HepG2 (cell line): Measurements from ENCODE around the gene MRPL38. TPM values are rescaled to one million over a fixed set of nuclear protein-coding genes. Genes with fewer than 3 reads are reported as not detected.

ENCODE experiments used
- ARNT ChIP-seq: fragments of 450-650 bp; IDR thresholded peaks from 2 replicates; pipeline ENCODE4 v1.6.1; 2017
- ATF6 ChIP-seq: sonication (generic); formaldehyde crosslinking; conservative IDR thresholded peaks from 2 replicates; pipeline ENCODE4 v1.4.0; 2020; ENCODE audit warnings: missing genetic modification reagents
- ELK4 ChIP-seq: sonication (generic); formaldehyde crosslinking; IDR thresholded peaks from 2 replicates; pipeline ENCODE4 v1.9.0; 2021; ENCODE audit warnings: missing genetic modification reagents, borderline replicate concordance
- GMEB1 ChIP-seq: sonication (generic); formaldehyde crosslinking; IDR thresholded peaks from 2 replicates; pipeline ENCODE4 v1.5.1; 2020; ENCODE audit warnings: missing genetic modification reagents, mild to moderate bottlenecking, borderline replicate concordance
- GRHL1 ChIP-seq: sonication (generic); formaldehyde crosslinking; conservative IDR thresholded peaks from 2 replicates; pipeline ENCODE4 v1.8.0; 2022; ENCODE audit warnings: missing genetic modification reagents
- IRF2 ChIP-seq: IDR thresholded peaks from 2 replicates; pipeline ENCODE4 v1.6.1; 2018; ENCODE audit warnings: missing genetic modification reagents, missing compliant biosample characterization
- MLXIP ChIP-seq: sonication (generic); formaldehyde crosslinking; IDR thresholded peaks from 2 replicates; pipeline ENCODE4 v1.9.0; 2021; ENCODE audit warnings: missing genetic modification reagents, borderline replicate concordance
- MXD3 ChIP-seq: IDR thresholded peaks from 2 replicates; pipeline ENCODE4 v1.6.1; 2016; ENCODE audit warnings: mild to moderate bottlenecking, missing biosample characterization, missing genetic modification reagents
- NCOA5 ChIP-seq: sonication (generic); formaldehyde crosslinking; IDR thresholded peaks from 2 replicates; pipeline ENCODE4 v1.4.0; 2020; ENCODE audit warnings: missing genetic modification reagents
- PHF20 ChIP-seq: sonication (generic); formaldehyde crosslinking; IDR thresholded peaks from 2 replicates; pipeline ENCODE4 v1.5.0; 2020; ENCODE audit warnings: mild to moderate bottlenecking, missing genetic modification reagents
- SP2 ChIP-seq: sonication (generic); formaldehyde crosslinking; IDR thresholded peaks from 2 replicates; pipeline ENCODE4 v1.5.1; 2020; ENCODE audit warnings: mild to moderate bottlenecking, missing genetic modification reagents
- ZBTB49 ChIP-seq: sonication (generic); formaldehyde crosslinking; IDR thresholded peaks from 2 replicates; pipeline ENCODE4 v1.4.0; 2020; ENCODE audit warnings: missing genetic modification reagents, borderline replicate concordance
- ZNF547 ChIP-seq: sonication (generic); formaldehyde crosslinking; IDR thresholded peaks from 2 replicates; pipeline ENCODE4 v1.5.1; 2020; ENCODE audit warnings: mild to moderate bottlenecking, missing genetic modification reagents
- ZNF549 ChIP-seq: sonication (generic); formaldehyde crosslinking; IDR thresholded peaks from 2 replicates; pipeline ENCODE4 v1.5.0; 2020; ENCODE audit warnings: missing genetic modification reagents
- ZNF598 ChIP-seq: sonication (generic); formaldehyde crosslinking; IDR thresholded peaks from 2 replicates; pipeline ENCODE4 v1.5.1; 2020; ENCODE audit warnings: mild to moderate bottlenecking, missing genetic modification reagents, borderline replicate concordance
- polyA plus RNA-seq, 8 experiments: library from polyadenylated mRNA; depleted of rRNA in 3 of 8; stranded (reverse) in 7 of 8; unstranded in 1 of 8; fragments of >200 nt; fragmentation: Illumina TruSeq in 4 of 8; extraction: Trizol in 4 of 8; gene quantifications; 2 replicates each; pipeline versions ENCODE4 v1.2.1 to v1.2.3, GENCODE V29; 2011 to 2016; ENCODE audit warnings: low read depth in 4 of 8, missing spikeins in 1 of 8, mixed read lengths in 1 of 8; ENCODE audit not compliant: insufficient read depth in 1 of 8
- total RNA-seq, 5 experiments: library from RNA; depleted of rRNA; stranded (reverse); fragments of >200 nt; fragmentation: Illumina TruSeq; extraction: Trizol; gene quantifications; 2 replicates each; pipeline ENCODE4 v1.2.3, GENCODE V29; 2016; ENCODE audit warnings: low read depth in 1 of 5

The MRPL38 gene
- total and polyA plus RNA-seq, 2 of the 13 experiments (the other 11 are each of a cell fraction or from before 2014, with no cell fraction given), result 83.7 to 125 TPM

GRCh38 chr17:75872434-75873351 is 32.0 kb downstream of the MRPL38 start (continued):
- TF ChIP-seq ELK4 (no peak), ZNF547 (CRISPR knock-in tag) (peak; percentile 77), MXD3 (CRISPR knock-in tag) (peak; percentile 48; the same call in 1 of the 2 replicates), ZNF549 (CRISPR knock-in tag) (no peak), GRHL1 (no peak), PHF20 (CRISPR knock-in tag) (peak; percentile 53; the same call in 1 of the 2 replicates), GMEB1 (peak; percentile 68), ARNT (no peak), NCOA5 (CRISPR knock-in tag) (peak; percentile 81; the same call in 1 of the 2 replicates), ZNF598 (peak; percentile 99), ZBTB49 (CRISPR knock-in tag) (no peak), IRF2 (CRISPR knock-in tag) (peak; percentile 91), SP2 (no peak), ATF6 (CRISPR knock-in tag) (no peak), MLXIP (CRISPR knock-in tag) (peak; percentile 70; the same call in 1 of the 2 replicates)
